H1 (cell line): ENCODE results near the gene NR4A1. TPM values are rescaled to one million over a fixed set of nuclear protein-coding genes. Genes with fewer than 3 reads are reported as not detected.

ENCODE experiments used
- CTCF ChIA-PET: fragments of 300-600 bp; sonication (Branson Sonifier 250); formaldehyde crosslinking; loops from one replicate; lab custom pipeline; 2021; ENCODE audit not compliant: partially characterized antibody; lab: Charles Lee
- POLR2A ChIA-PET: fragments of 300-600 bp; sonication (Branson Sonifier 250); formaldehyde crosslinking; loops from one replicate; lab custom pipeline; 2021; ENCODE audit warnings: inconsistent platforms; ENCODE audit not compliant: partially characterized antibody; lab: Charles Lee
- DNase-seq, 2 experiments: peaks; one replicate each; pipeline versions ENCODE4 v3.0.0 to v3.0.0-alpha.2; 2010 to 2022; ENCODE audit warnings: low spot score in 2 of 2, low read depth in 1 of 2, mixed read lengths in 1 of 2
- FAIRE-seq: peaks from 2 replicates; lab custom pipeline; 2011; peaks lifted over from hg19 to GRCh38; lab: Jason Lieb, UNC
- H2AFZ ChIP-seq: 2 replicates; pipeline ENCODE4 v1.8.1; 2012; ENCODE audit warnings: low read length, inconsistent platforms
- H2AK5ac ChIP-seq: 2 replicates; pipeline ENCODE4 v1.6.1; 2013; ENCODE audit warnings: low read depth, low read length
- H2BK120ac ChIP-seq: replicated peaks from 2 replicates; pipeline ENCODE3; 2013; ENCODE audit warnings: low read depth, low read length, inconsistent platforms
- H2BK12ac ChIP-seq: 2 replicates; pipeline ENCODE4 v1.6.1; 2013; ENCODE audit warnings: low read depth, low read length
- H2BK15ac ChIP-seq: 2 replicates; pipeline ENCODE4 v1.6.1; 2013; ENCODE audit warnings: low read length
- H2BK20ac ChIP-seq: 2 replicates; pipeline ENCODE4 v1.6.1; 2013; ENCODE audit warnings: low read length
- H2BK5ac ChIP-seq: 2 replicates; pipeline ENCODE4 v1.6.1; 2013; ENCODE audit warnings: low read depth, low read length
- H3K14ac ChIP-seq: 2 replicates; pipeline ENCODE4 v1.6.1; 2013; ENCODE audit warnings: inconsistent platforms; ENCODE audit not compliant: insufficient read length
- H3K18ac ChIP-seq: 2 replicates; pipeline ENCODE4 v1.6.1; 2013; ENCODE audit warnings: low read length; ENCODE audit errors: extremely low read depth
- H3K23ac ChIP-seq: 2 replicates; pipeline ENCODE4 v1.6.1; 2013; ENCODE audit warnings: inconsistent platforms; ENCODE audit not compliant: insufficient read length
- H3K23me2 ChIP-seq: 2 replicates; pipeline ENCODE4 v1.6.1; 2013; ENCODE audit warnings: low read depth, low read length
- H3K27ac ChIP-seq: 2 replicates; pipeline ENCODE4 v1.6.1; 2011; ENCODE audit warnings: low read depth, low read length, inconsistent platforms
- H3K27me3 ChIP-seq, 4 experiments: replicated peaks in 1 of 4; 1 replicate in 1 of 4; 2 replicates in 3 of 4; pipeline versions ENCODE4 v1.6.1 to v1.8.1; 2011 to 2013; ENCODE audit warnings: low read length in 3 of 4, mild to moderate bottlenecking in 3 of 4, inconsistent platforms in 2 of 4, mixed read lengths in 2 of 4, moderate library complexity in 1 of 4; ENCODE audit not compliant: control insufficient read depth in 3 of 4, insufficient read depth in 3 of 4; ENCODE audit errors: extremely low read depth in 1 of 4
- H3K36me3 ChIP-seq, 4 experiments: 2 replicates each; pipeline versions ENCODE4 v1.6.1 to v1.8.1; 2011 to 2013; ENCODE audit warnings: mild to moderate bottlenecking in 4 of 4, low read length in 3 of 4, moderate library complexity in 2 of 4, control low read depth in 1 of 4, inconsistent platforms in 1 of 4; ENCODE audit not compliant: insufficient read depth in 4 of 4, control insufficient read depth in 2 of 4
- H3K4ac ChIP-seq: replicated peaks from 2 replicates; pipeline ENCODE3; 2013; ENCODE audit warnings: low read length, low read depth, mixed read lengths, inconsistent platforms; ENCODE audit not compliant: insufficient read length
- H3K4me1 ChIP-seq, 4 experiments: replicated peaks in 1 of 4; 1 replicate in 1 of 4; 2 replicates in 3 of 4; pipeline versions ENCODE4 v1.6.1 to v1.8.1; 2011 to 2013; ENCODE audit warnings: low read length in 3 of 4, inconsistent platforms in 2 of 4, mixed read lengths in 1 of 4; ENCODE audit not compliant: insufficient read depth in 4 of 4, control insufficient read depth in 3 of 4
- H3K4me2 ChIP-seq, 2 experiments: 2 replicates each; pipeline versions ENCODE4 v1.6.1 to v1.8.1; 2011 to 2013; ENCODE audit warnings: low read depth in 2 of 2, low read length in 2 of 2, control low read depth in 1 of 2, inconsistent platforms in 1 of 2, mild to moderate bottlenecking in 1 of 2; ENCODE audit not compliant: insufficient read depth in 1 of 2
- H3K4me3 ChIP-seq, 4 experiments: fragments of 200-600, 300-600 bp in 1 of 4; sonication (generic), shearing (Covaris generic), sonication (Bioruptor Twin) in 1 of 4; 2 replicates each; pipeline versions ENCODE4 v1.5.1 to v1.8.1; 2011 to 2016; ENCODE audit warnings: low read length in 4 of 4, low read depth in 3 of 4, control low read depth in 2 of 4, inconsistent platforms in 2 of 4, mild to moderate bottlenecking in 2 of 4, mixed read lengths in 1 of 4, moderate library complexity in 1 of 4; ENCODE audit not compliant: insufficient read depth in 2 of 4; ENCODE audit errors: extremely low read depth in 1 of 4
- H3K56ac ChIP-seq: replicated peaks from 2 replicates; pipeline ENCODE3; 2013; ENCODE audit warnings: low read depth, mild to moderate bottlenecking, mixed read lengths, low read length, inconsistent platforms; ENCODE audit not compliant: insufficient read length
- H3K79me1 ChIP-seq: 2 replicates; pipeline ENCODE4 v1.6.1; 2013; ENCODE audit warnings: low read depth, low read length, control low read depth
- H3K79me2 ChIP-seq, 2 experiments: 2 replicates each; pipeline versions ENCODE4 v1.6.1 to v1.8.1; 2012 to 2013; ENCODE audit warnings: low read length in 2 of 2, mild to moderate bottlenecking in 2 of 2, inconsistent platforms in 1 of 2; ENCODE audit not compliant: insufficient read depth in 2 of 2, control insufficient read depth in 1 of 2
- H3K9ac ChIP-seq, 4 experiments: replicated peaks in 1 of 4; 1 replicate in 1 of 4; 2 replicates in 3 of 4; pipeline versions ENCODE4 v1.6.1 to v1.8.1; 2011 to 2013; ENCODE audit warnings: low read depth in 3 of 4, low read length in 3 of 4, control low read depth in 2 of 4, mild to moderate bottlenecking in 2 of 4, moderate library complexity in 2 of 4, inconsistent platforms in 1 of 4; ENCODE audit errors: extremely low read depth in 1 of 4
- H3K9me3 ChIP-seq, 2 experiments: 2 replicates each; pipeline versions ENCODE4 v1.6.1 to v1.8.1; 2012 to 2013; ENCODE audit warnings: mild to moderate bottlenecking in 2 of 2, moderate library complexity in 2 of 2, control low read depth in 1 of 2, inconsistent platforms in 1 of 2, low read depth in 1 of 2, low read length in 1 of 2, mixed read lengths in 1 of 2; ENCODE audit not compliant: insufficient read depth in 2 of 2
- H4K20me1 ChIP-seq, 2 experiments: replicated peaks in 1 of 2; 2 replicates each; pipeline versions ENCODE3 to v1.8.1; 2011 to 2013; ENCODE audit warnings: inconsistent platforms in 2 of 2, low read length in 2 of 2, mild to moderate bottlenecking in 1 of 2; ENCODE audit not compliant: insufficient read depth in 2 of 2, control insufficient read depth in 1 of 2
- H4K5ac ChIP-seq: 2 replicates; pipeline ENCODE4 v1.6.1; 2013; ENCODE audit warnings: low read length, low read depth, mixed read lengths, inconsistent platforms; ENCODE audit not compliant: insufficient read length
- H4K8ac ChIP-seq: 2 replicates; pipeline ENCODE4 v1.8.0; 2013; ENCODE audit warnings: mild to moderate bottlenecking, moderate library complexity, low read length, inconsistent platforms; ENCODE audit not compliant: insufficient read depth; ENCODE audit errors: extremely low read depth
- H4K91ac ChIP-seq: replicated peaks from 2 replicates; pipeline ENCODE3; 2013; ENCODE audit warnings: low read length, mixed read lengths, inconsistent platforms; ENCODE audit not compliant: insufficient read length
- BACH1 ChIP-seq: IDR thresholded peaks from 2 replicates; pipeline ENCODE4 v1.6.1; 2012; ENCODE audit warnings: low read length, improper control_type of control experiment
- CTBP2 ChIP-seq: IDR thresholded peaks from 2 replicates; pipeline ENCODE4 v1.7.0; 2011; ENCODE audit warnings: borderline replicate concordance, mild to moderate bottlenecking, moderate library complexity, mixed read lengths, low read length; ENCODE audit not compliant: insufficient read depth, insufficient read length
- CTCF ChIP-seq, 3 experiments: IDR thresholded peaks; 1 replicate in 2 of 3; 2 replicates in 1 of 3; pipeline versions ENCODE4 v1.5.1 to v1.6.1; 2011; ENCODE audit warnings: low read length in 3 of 3, mild to moderate bottlenecking in 3 of 3, inconsistent platforms in 2 of 3, low read depth in 1 of 3, moderate library complexity in 1 of 3; ENCODE audit not compliant: insufficient read depth in 1 of 3; ENCODE audit errors: control extremely low read depth in 1 of 3
- GTF2F1 ChIP-seq: IDR thresholded peaks from 2 replicates; pipeline ENCODE4 v1.6.1; 2012; ENCODE audit warnings: low read depth, low read length, improper control_type of control experiment, borderline replicate concordance
- JUN ChIP-seq: IDR thresholded peaks from 2 replicates; pipeline ENCODE4 v1.6.1; 2011; ENCODE audit warnings: low read depth, mild to moderate bottlenecking, improper control_type of control experiment, low read length
- JUND ChIP-seq: IDR thresholded peaks from 2 replicates; pipeline ENCODE4 v1.6.1; 2011; ENCODE audit warnings: mild to moderate bottlenecking, improper control_type of control experiment, low read length
- RFX5 ChIP-seq: IDR thresholded peaks from 2 replicates; pipeline ENCODE4 v1.6.1; 2011; ENCODE audit warnings: low read depth, low read length, improper control_type of control experiment, borderline replicate concordance
- YY1 ChIP-seq: IDR thresholded peaks from 2 replicates; pipeline ENCODE4 v1.6.1; 2011; ENCODE audit warnings: low read depth, mild to moderate bottlenecking, low read length
- WGBS, 2 experiments: shearing (Covaris generic) in 1 of 2; methylation state at CpG; one replicate each; pipeline versions ENCODE4 v1.1.6 to v1.1.7; 2013 to 2015; ENCODE audit warnings: low lambda C conversion rate in 2 of 2, mixed read lengths in 2 of 2, inconsistent platforms in 1 of 2, low coverage in 1 of 2, missing lambda C conversion rate in 1 of 2; ENCODE audit not compliant: insufficient replicate concordance in 2 of 2, insufficient coverage in 1 of 2, insufficient read length in 1 of 2; ENCODE audit errors: extremely low coverage in 1 of 2, missing lambda C conversion rate in 1 of 2; 5-methylcytosine and 5-hydroxymethylcytosine counted together
- polyA plus RNA-seq, 7 experiments: library from polyadenylated mRNA; depleted of rRNA in 3 of 7; stranded (reverse) in 5 of 7; unstranded in 2 of 7; fragments of >200 nt in 5 of 7; fragments of 200-250 nt in 2 of 7; gene quantifications; 1 replicate in 5 of 7; 2 replicates in 1 of 7; 4 replicates in 1 of 7; pipeline versions ENCODE4 v1.2.1 to v1.2.3, GENCODE V29; 2011 to 2013; ENCODE audit warnings: missing spikeins in 2 of 7, mixed read lengths in 2 of 7
- total RNA-seq: library from RNA; stranded (reverse); fragmentation: NEBNext Ultra II Directional; extraction: Animal tissue kit (Norgen Biotek cat#: 25700); gene quantifications from 2 replicates; pipeline ENCODE4 v1.2.1, GENCODE V29; 2021
- TF ChIP-seq, protein P1 (sequence below): IDR thresholded peaks from 2 replicates; pipeline ENCODE4 v1.6.1; 2011; ENCODE audit warnings: low read length, improper control_type of control experiment

The NR4A1 gene
- total and polyA plus RNA-seq, 2 of the 8 experiments (the other 6 are each of a cell fraction or from before 2014, with no cell fraction given), result 18.7 to 23.3 TPM

GRCh38 chr12:52090291-52090690 lies 39.0 kb downstream of the NR4A1 start:
- ChIA-PET POLR2A (interaction anchor here (2.2 kb wide), 1 partner anchor 10 kb away, joined by 5 read pairs; the partner anchor contains the start of gene SMIM41), CTCF (interaction anchor here (1.2 to 11.5 kb wide), 5 partner anchors 11 to 87 kb away, joined by 3 to 205 read pairs (median 4); partner anchors contain the start of gene SMIM41)
- no peak overlapping the region for H3K9ac ChIP-seq
- no peak overlapping the region for H3K23ac ChIP-seq
- H3K56ac ChIP-seq, result no peak overlapping the region
- no peak for TF ChIP-seq RFX5
- TF ChIP-seq JUN, result no peak
- no peak for TF ChIP-seq CTCF (IDR thresholded peaks at IDR 0.05; ENCODE audit: control extremely low read depth in 1 of 3, insufficient read depth in 1 of 3, low read depth in 1 of 3, low read length in 3 of 3)
- TF ChIP-seq JUND, result no peak
- no peak for TF ChIP-seq BACH1
- TF ChIP-seq GTF2F1, result no peak
- no peak for TF ChIP-seq CTBP2
- TF ChIP-seq YY1, result no peak
- TF ChIP-seq, protein P1, sequence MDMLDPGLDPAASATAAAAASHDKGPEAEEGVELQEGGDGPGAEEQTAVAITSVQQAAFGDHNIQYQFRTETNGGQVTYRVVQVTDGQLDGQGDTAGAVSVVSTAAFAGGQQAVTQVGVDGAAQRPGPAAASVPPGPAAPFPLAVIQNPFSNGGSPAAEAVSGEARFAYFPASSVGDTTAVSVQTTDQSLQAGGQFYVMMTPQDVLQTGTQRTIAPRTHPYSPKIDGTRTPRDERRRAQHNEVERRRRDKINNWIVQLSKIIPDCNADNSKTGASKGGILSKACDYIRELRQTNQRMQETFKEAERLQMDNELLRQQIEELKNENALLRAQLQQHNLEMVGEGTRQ, result no peak
- H3K4me2 ChIP-seq, result no peak overlapping the region
- H3K4me1 ChIP-seq, result no peaks in the 10 kb centered on the region
- H3K4ac ChIP-seq, result no peak overlapping the region
- no peaks in the 10 kb centered on the region for H3K9me3 ChIP-seq
- H3K79me1 ChIP-seq, result no peaks in the 10 kb centered on the region; the same call in 1 of the 2 replicates
- H2BK5ac ChIP-seq, result no peak overlapping the region
- H3K79me2 ChIP-seq, result no peaks in the 10 kb centered on the region
- H2AFZ ChIP-seq, result no peak overlapping the region
- no peak for FAIRE-seq
- 94% methylated on average over 10 of the region's 10 CpGs; no CpG with 5 or more reads in 1 of the 2 experiments for WGBS, 2 experiments
- H4K20me1 ChIP-seq, result no peaks in the 10 kb centered on the region
- no peak overlapping the region for H2BK12ac ChIP-seq
- H3K14ac ChIP-seq, result no peak overlapping the region
- H3K27ac ChIP-seq, result no peak overlapping the region
- H3K18ac ChIP-seq, result no peak overlapping the region
- H2BK15ac ChIP-seq, result no peak overlapping the region
- no peak overlapping the region for H4K91ac ChIP-seq
- H3K27me3 ChIP-seq, result no peaks in the 10 kb centered on the region
- no peak overlapping the region for H2AK5ac ChIP-seq
- H2BK20ac ChIP-seq, result no peak overlapping the region
- H4K5ac ChIP-seq, result no peak overlapping the region
- no peak overlapping the region for H2BK120ac ChIP-seq
- no peaks in the 10 kb centered on the region for H3K36me3 ChIP-seq
- no peak overlapping the region for H4K8ac ChIP-seq
- DNase-seq, result no peak
- H3K23me2 ChIP-seq, result no peaks in the 10 kb centered on the region
- H3K4me3 ChIP-seq, result no peak overlapping the region
